IMR-90 (cell line): ENCODE measurements around the gene ZEB2. TPM values are rescaled to one million over a fixed set of nuclear protein-coding genes. Genes with fewer than 3 reads are reported as not detected.

Experiments used
- ATAC-seq: fragments of 200-7000 bp; cut with Tn5 transposase; 2 replicates; pipeline ENCODE4 v1.9.1; 2020; ENCODE audit warnings: low read depth, mild to moderate bottlenecking, moderate library complexity
- BruUV-seq: library from RNA; stranded (reverse); fragments of 400-500 nt; replicated peaks from 2 replicates; lab custom pipeline; 2021; lab: Mats Ljungman, UMichigan
- CTCF ChIA-PET: fragments of 300-600 bp; formaldehyde crosslinking; extraction: SDS; loops from one replicate; lab custom pipeline; 2021; ENCODE audit warnings: antibody characterized with exemption; lab: Yijun Ruan, JAX
- POLR2A ChIA-PET: fragments of 300-600 bp; sonication (Branson Sonifier 250); formaldehyde crosslinking; loops from one replicate; lab custom pipeline; 2022; ENCODE audit warnings: antibody characterized with exemption; ENCODE audit not compliant: unreplicated experiment; lab: Charles Lee
- DNase-seq: peaks from one replicate; pipeline ENCODE4 v3.0.0; 2013
- H2AFZ ChIP-seq: replicated peaks from 2 replicates; pipeline ENCODE3; 2013; ENCODE audit warnings: low read length, mild to moderate bottlenecking; ENCODE audit not compliant: poor library complexity
- H2AK5ac ChIP-seq: 2 replicates; pipeline ENCODE4 v1.6.1; 2013; ENCODE audit warnings: low read depth, low read length, inconsistent platforms
- H2AK9ac ChIP-seq: replicated peaks from 2 replicates; pipeline ENCODE3; 2013; ENCODE audit warnings: mild to moderate bottlenecking, low read depth, low read length, moderate library complexity; ENCODE audit not compliant: poor library complexity
- H2BK120ac ChIP-seq: 2 replicates; pipeline ENCODE4 v1.6.1; 2013; ENCODE audit warnings: low read depth, low read length, inconsistent platforms
- H2BK15ac ChIP-seq: 3 replicates; pipeline ENCODE4 v1.6.1; 2013; ENCODE audit warnings: low read depth, low read length, inconsistent platforms
- H2BK20ac ChIP-seq: 2 replicates; pipeline ENCODE4 v1.6.1; 2013; ENCODE audit warnings: low read depth, mild to moderate bottlenecking, inconsistent platforms, low read length, moderate library complexity
- H2BK5ac ChIP-seq: 2 replicates; pipeline ENCODE4 v1.6.1; 2013; ENCODE audit warnings: mild to moderate bottlenecking, low read depth, low read length, inconsistent platforms; ENCODE audit not compliant: poor library complexity, severe bottlenecking
- H3K14ac ChIP-seq: replicated peaks from 2 replicates; pipeline ENCODE4 v1.6.1; 2013; ENCODE audit warnings: low read depth, low read length, inconsistent platforms
- H3K18ac ChIP-seq: 2 replicates; pipeline ENCODE4 v1.6.1; 2013; ENCODE audit warnings: low read depth, low read length, control low read depth
- H3K23ac ChIP-seq: 2 replicates; pipeline ENCODE4 v1.6.1; 2013; ENCODE audit warnings: low read depth, low read length, inconsistent platforms
- H3K27ac ChIP-seq: 2 replicates; pipeline ENCODE4 v1.5.1; 2013; ENCODE audit warnings: mild to moderate bottlenecking, control low read depth, low read length; ENCODE audit not compliant: insufficient read depth
- H3K27me3 ChIP-seq: 2 replicates; pipeline ENCODE4 v1.6.1; 2013; ENCODE audit warnings: low read length; ENCODE audit not compliant: control insufficient read depth, insufficient read depth
- H3K36me3 ChIP-seq: 2 replicates; pipeline ENCODE4 v1.6.1; 2013; ENCODE audit warnings: low read length, mixed read lengths; ENCODE audit not compliant: control insufficient read depth, insufficient read depth
- H3K4ac ChIP-seq: 2 replicates; pipeline ENCODE4 v1.6.1; 2013; ENCODE audit warnings: low read depth, low read length, inconsistent platforms
- H3K4me1 ChIP-seq: 2 replicates; pipeline ENCODE4 v1.6.1; 2013; ENCODE audit warnings: low read length, mixed read lengths; ENCODE audit not compliant: control insufficient read depth, insufficient read depth
- H3K4me2 ChIP-seq: 2 replicates; pipeline ENCODE4 v1.6.1; 2013; ENCODE audit warnings: low read depth, mild to moderate bottlenecking, control low read depth, low read length, moderate library complexity
- H3K4me3 ChIP-seq: 2 replicates; pipeline ENCODE4 v1.5.1; 2013; ENCODE audit warnings: low read depth, mild to moderate bottlenecking, control low read depth, low read length, moderate library complexity; ENCODE audit not compliant: insufficient read depth
- H3K56ac ChIP-seq: 2 replicates; pipeline ENCODE4 v1.6.1; 2013; ENCODE audit warnings: low read length, inconsistent platforms; ENCODE audit not compliant: insufficient read depth; ENCODE audit errors: extremely low read depth
- H3K79me1 ChIP-seq, 2 experiments: 2 replicates each; pipeline ENCODE4 v1.6.1; 2013; ENCODE audit warnings: low read length in 2 of 2, inconsistent platforms in 1 of 2, low read depth in 1 of 2
- H3K9ac ChIP-seq: 2 replicates; pipeline ENCODE4 v1.6.1; 2013; ENCODE audit warnings: low read depth, low read length, control low read depth
- H3K9me1 ChIP-seq: 2 replicates; pipeline ENCODE4 v1.6.1; 2013; ENCODE audit warnings: low read length, inconsistent platforms; ENCODE audit not compliant: insufficient read depth
- H3K9me3 ChIP-seq: 2 replicates; pipeline ENCODE4 v1.6.1; 2013; ENCODE audit warnings: low read length; ENCODE audit not compliant: control insufficient read depth, insufficient read depth
- H4K20me1 ChIP-seq: 2 replicates; pipeline ENCODE4 v1.6.1; 2013; ENCODE audit warnings: low read length, inconsistent platforms; ENCODE audit not compliant: insufficient read depth
- H4K5ac ChIP-seq: 2 replicates; pipeline ENCODE4 v1.6.1; 2013; ENCODE audit warnings: mild to moderate bottlenecking, low read depth, low read length, control low read depth
- H4K8ac ChIP-seq, 2 experiments: 2 replicates each; pipeline ENCODE4 v1.6.1; 2013; ENCODE audit warnings: low read depth in 2 of 2, low read length in 2 of 2, control low read depth in 1 of 2, inconsistent platforms in 1 of 2
- H4K91ac ChIP-seq: 2 replicates; pipeline ENCODE4 v1.6.1; 2013; ENCODE audit warnings: low read depth, low read length, inconsistent platforms; ENCODE audit not compliant: insufficient read depth
- CEBPB ChIP-seq: IDR thresholded peaks from 2 replicates; pipeline ENCODE4 v1.6.1; 2012; ENCODE audit warnings: low read depth, low read length, improper control_type of control experiment
- CHD1 ChIP-seq: IDR thresholded peaks from 2 replicates; pipeline ENCODE4 v1.6.1; 2012; ENCODE audit warnings: low read depth, low read length, improper control_type of control experiment
- FOS ChIP-seq: fragments of 150-350 bp; IDR thresholded peaks from 2 replicates; pipeline ENCODE4 v1.6.1; 2016; ENCODE audit warnings: low read depth, low read length
- POLR2A ChIP-seq: IDR thresholded peaks from 2 replicates; pipeline ENCODE4 v1.6.1; 2012; ENCODE audit warnings: mild to moderate bottlenecking, low read depth, low read length
- RCOR1 ChIP-seq: IDR thresholded peaks from 2 replicates; pipeline ENCODE4 v1.6.1; 2012; ENCODE audit warnings: mild to moderate bottlenecking, low read length, improper control_type of control experiment; ENCODE audit not compliant: insufficient replicate concordance
- RFX5 ChIP-seq: IDR thresholded peaks from 2 replicates; pipeline ENCODE4 v1.8.0; 2012; ENCODE audit warnings: low read depth, mild to moderate bottlenecking, low read length, moderate library complexity
- SMC3 ChIP-seq: fragments of 150-350 bp; IDR thresholded peaks from 2 replicates; pipeline ENCODE4 v1.6.1; 2016; ENCODE audit warnings: low read depth, mild to moderate bottlenecking, antibody characterized with exemption, low read length, moderate library complexity
- WGBS, 2 experiments: methylation state at CpG; one replicate each; pipeline versions ENCODE4 v1.1.5 to v1.1.7; 2013; ENCODE audit warnings: missing lambda C conversion rate in 2 of 2; ENCODE audit not compliant: insufficient read length in 1 of 2; ENCODE audit errors: extremely low coverage in 2 of 2; 5-methylcytosine and 5-hydroxymethylcytosine counted together
- dilution Hi-C: fragments of 300-500 bp; cut with HindIII; formaldehyde crosslinking; loops from one replicate; pipeline ENCODE4 v1.14.3; 2018; ENCODE audit warnings: low sequenced_read_pairs; ENCODE audit not compliant: unreplicated experiment
- in situ Hi-C: fragments of 300-500 bp; cut with MboI; formaldehyde crosslinking; loops from 3 replicates; pipeline ENCODE4 v1.14.3; 2019; ENCODE audit warnings: low sequenced_read_pairs, inconsistent platforms, mixed read lengths
- intact Hi-C: fragments of 100-400 bp; cut with micrococcal nuclease; formaldehyde crosslinking; loops from 2 replicates; pipeline ENCODE4 v1.10.0; 2022
- polyA plus RNA-seq, 3 experiments: library from polyadenylated mRNA; depleted of rRNA; stranded (reverse); fragments of >200 nt; gene quantifications; 2 replicates each; pipeline ENCODE4 v1.2.3, GENCODE V29; 2012; ENCODE audit warnings: low replicate concordance in 1 of 3
- total RNA-seq: library from RNA; depleted of rRNA; stranded (reverse); fragments of >200 nt; gene quantifications from 2 replicates; pipeline ENCODE4 v1.2.3, GENCODE V29; 2012
- TF ChIP-seq, protein P1 (sequence below): fragments of 150-350 bp; IDR thresholded peaks from 2 replicates; pipeline ENCODE4 v1.6.1; 2017; ENCODE audit warnings: mild to moderate bottlenecking, antibody characterized with exemption, low read length, low read depth

ZEB2 gene
- total and polyA plus RNA-seq, 2 of the 4 experiments (the other 2 are of a cell fraction): 22.4 to 50.9 TPM

DNA sequence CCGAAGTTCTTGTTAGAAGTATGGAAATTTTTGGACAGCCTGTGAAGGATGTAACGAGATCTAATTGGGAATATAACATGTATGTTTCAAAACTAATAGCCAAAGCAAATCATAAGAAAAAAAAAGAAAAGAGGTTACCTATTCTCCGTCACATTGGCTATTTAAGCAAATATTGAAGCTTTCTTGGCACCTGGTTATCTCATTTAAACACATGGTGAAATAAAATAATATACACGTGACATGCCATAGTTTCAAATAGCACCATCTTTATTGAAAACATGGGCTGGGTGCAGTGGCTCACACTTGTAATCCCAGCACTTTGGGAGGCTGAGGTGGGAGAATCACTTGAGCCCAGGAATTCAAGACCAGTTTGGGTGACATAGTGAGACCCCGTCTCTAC is 56.7 kb downstream of the ZEB2 start:
- WGBS, 2 experiments: no CpG with 5 or more reads among the region's 5 CpGs
- peaks cover 30 to 66% of the 10 kb centered on the region in 2 experiments for H3K79me1 ChIP-seq
- no peak overlapping the region for H4K5ac ChIP-seq
- H4K91ac ChIP-seq: no peak overlapping the region
- peaks cover 7% of the 10 kb centered on the region for H3K4me1 ChIP-seq
- H2BK5ac ChIP-seq: no peak overlapping the region
- H3K9me3 ChIP-seq: no peaks in the 10 kb centered on the region
- H3K4ac ChIP-seq: no peak overlapping the region
- DNase-seq (no peak), ATAC-seq (no peak)
- H2BK120ac ChIP-seq: no peak overlapping the region
- no peaks in the 10 kb centered on the region for H3K27me3 ChIP-seq
- TF ChIP-seq FOS (no peak), SMC3 (no peak), CHD1 (no peak), RCOR1 (no peak), CEBPB (no peak), RFX5 (no peak), POLR2A (no peak)
- TF ChIP-seq, protein P1, sequence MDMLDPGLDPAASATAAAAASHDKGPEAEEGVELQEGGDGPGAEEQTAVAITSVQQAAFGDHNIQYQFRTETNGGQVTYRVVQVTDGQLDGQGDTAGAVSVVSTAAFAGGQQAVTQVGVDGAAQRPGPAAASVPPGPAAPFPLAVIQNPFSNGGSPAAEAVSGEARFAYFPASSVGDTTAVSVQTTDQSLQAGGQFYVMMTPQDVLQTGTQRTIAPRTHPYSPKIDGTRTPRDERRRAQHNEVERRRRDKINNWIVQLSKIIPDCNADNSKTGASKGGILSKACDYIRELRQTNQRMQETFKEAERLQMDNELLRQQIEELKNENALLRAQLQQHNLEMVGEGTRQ: no peak
- H4K8ac ChIP-seq: no peak overlapping the region
- POLR2A ChIA-PET: no interaction called here
- H3K27ac ChIP-seq: no peak overlapping the region
- no peak overlapping the region for H3K4me2 ChIP-seq
- no peak overlapping the region for H3K23ac ChIP-seq
- peaks cover 9% of the 10 kb centered on the region for H3K9me1 ChIP-seq
- H2AK5ac ChIP-seq: no peak overlapping the region
- H3K14ac ChIP-seq: no peak overlapping the region
- H2BK20ac ChIP-seq: no peak overlapping the region
- dilution Hi-C loops: no loop called here
- H3K9ac ChIP-seq: no peak overlapping the region
- H2AK9ac ChIP-seq: no peak overlapping the region
- no peaks in the 10 kb centered on the region; the same call in 1 of the 2 replicates for H3K36me3 ChIP-seq
- BruUV-seq: no TSS peak
- no peak overlapping the region for H3K4me3 ChIP-seq
- intact Hi-C loops: no loop called here
- 0 out of 2 replicates have a peak, but pooled peaks cover 13% of the 10 kb centered on the region for H4K20me1 ChIP-seq
- no peak overlapping the region for H2AFZ ChIP-seq
- no peak overlapping the region for H2BK15ac ChIP-seq
- CTCF ChIA-PET: interaction anchor here (0.7 kb wide), 1 partner anchor 12 kb away, joined by 3 read pairs; no protein-coding TSS in a partner anchor
- no peak overlapping the region for H3K18ac ChIP-seq
- in situ Hi-C loops: no loop called here
- H3K56ac ChIP-seq: no peak overlapping the region
